ENCODE measurements around the gene SCYGR5. TPM values are rescaled to one million over a fixed set of nuclear protein-coding genes. Genes with fewer than 3 reads are reported as not detected.

Gene SCYGR5
- total and polyA plus RNA-seq, 2 of the 8 experiments (the other 6 are each of a cell fraction or from before 2014, with no cell fraction given) = not detected

GRCh38 chr2:227707390-227707789 is 40.8 kb downstream of the SCYGR5 start:
- no peak overlapping the region for H2BK12ac ChIP-seq (ENCODE audit: low read depth, low read length)
- H4K8ac ChIP-seq (ENCODE audit: extremely low read depth, insufficient read depth, low read length) = no peak overlapping the region
- H3K79me1 ChIP-seq (ENCODE audit: low read depth, low read length) = no peaks in the 10 kb centered on the region
- H2BK120ac ChIP-seq (replicated peaks; ENCODE audit: low read depth, low read length) = no peak overlapping the region
- no peak overlapping the region for H2BK20ac ChIP-seq (ENCODE audit: low read length)
- no peaks in the 10 kb centered on the region for H3K36me3 ChIP-seq (ENCODE audit: control insufficient read depth in 2 of 4, insufficient read depth in 4 of 4, low read length in 3 of 4)
- no peak overlapping the region for H3K18ac ChIP-seq (ENCODE audit: extremely low read depth, low read length)
- POLR2A ChIA-PET (ENCODE audit: partially characterized antibody) = interaction anchor here (0.6 kb wide), 1 partner anchor 83 kb away, joined by 4 read pairs; no protein-coding TSS in a partner anchor
- H3K4me1 ChIP-seq (replicated peaks in 1 of 4; ENCODE audit: control insufficient read depth in 3 of 4, insufficient read depth in 4 of 4, low read length in 3 of 4) = no peaks in the 10 kb centered on the region
- H4K91ac ChIP-seq (replicated peaks; ENCODE audit: insufficient read length, low read length) = no peak overlapping the region
- no peak overlapping the region for H3K9ac ChIP-seq (replicated peaks in 1 of 4; ENCODE audit: extremely low read depth in 1 of 4, low read depth in 3 of 4, low read length in 3 of 4)
- no peaks in the 10 kb centered on the region for H4K20me1 ChIP-seq (replicated peaks in 1 of 2; ENCODE audit: control insufficient read depth in 1 of 2, insufficient read depth in 2 of 2, low read length in 2 of 2)
- H3K23ac ChIP-seq (ENCODE audit: insufficient read length) = no peak overlapping the region
- H3K23me2 ChIP-seq (ENCODE audit: low read depth, low read length) = no peaks in the 10 kb centered on the region
- H3K79me2 ChIP-seq (ENCODE audit: control insufficient read depth in 1 of 2, insufficient read depth in 2 of 2, low read length in 2 of 2) = no peaks in the 10 kb centered on the region
- H2BK5ac ChIP-seq (ENCODE audit: low read depth, low read length) = no peak overlapping the region
- no peak overlapping the region for H3K27ac ChIP-seq (ENCODE audit: low read depth, low read length)
- TF ChIP-seq HDAC6 (IDR thresholded peaks at IDR 0.05; ENCODE audit: low read depth, low read length) = no peak
- no peak for TF ChIP-seq CHD2 (IDR thresholded peaks at IDR 0.05; ENCODE audit: low read length)
- TF ChIP-seq, protein P1, sequence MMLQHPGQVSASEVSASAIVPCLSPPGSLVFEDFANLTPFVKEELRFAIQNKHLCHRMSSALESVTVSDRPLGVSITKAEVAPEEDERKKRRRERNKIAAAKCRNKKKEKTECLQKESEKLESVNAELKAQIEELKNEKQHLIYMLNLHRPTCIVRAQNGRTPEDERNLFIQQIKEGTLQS (IDR thresholded peaks at IDR 0.05; ENCODE audit: insufficient read depth, low read depth, low read length) = no peak
- TF ChIP-seq GABPA (IDR thresholded peaks at IDR 0.05; ENCODE audit: borderline replicate concordance, insufficient read depth, low read length) = no peak
- TF ChIP-seq BCL11A (IDR thresholded peaks at IDR 0.05; ENCODE audit: low read depth in 2 of 2, low read length in 2 of 2) = no peak
- TF ChIP-seq POLR2A (IDR thresholded peaks at IDR 0.05; ENCODE audit: control extremely low read depth in 1 of 2, low read depth in 2 of 2, low read length in 2 of 2) = no peak
- TF ChIP-seq FOSL1 (IDR thresholded peaks at IDR 0.05; ENCODE audit: insufficient read depth, low read depth, low read length) = no peak
- no peak for TF ChIP-seq MAFK (IDR thresholded peaks at IDR 0.05; ENCODE audit: low read depth, low read length)
- TF ChIP-seq JUN (IDR thresholded peaks at IDR 0.05; ENCODE audit: low read depth, low read length) = no peak
- TF ChIP-seq MAX (IDR thresholded peaks at IDR 0.05) = no peak
- no peak overlapping the region for H4K5ac ChIP-seq (ENCODE audit: insufficient read length, low read depth, low read length)
- WGBS, 2 experiments (ENCODE audit: extremely low coverage in 1 of 2, insufficient coverage in 1 of 2, insufficient read length in 1 of 2, insufficient replicate concordance in 2 of 2, low coverage in 1 of 2, low lambda C conversion rate in 2 of 2, missing lambda C conversion rate in 1 of 2) = 88% methylated on average over 6 of the region's 6 CpGs; no CpG with 5 or more reads in 1 of the 2 experiments
- CTCF ChIA-PET (ENCODE audit: partially characterized antibody) = interaction anchor here (1.1 to 1.4 kb wide), 2 partner anchors 13 to 34 kb away, joined by 3 read pairs; no protein-coding TSS in a partner anchor
- H2BK15ac ChIP-seq (ENCODE audit: low read length) = no peak overlapping the region
- H3K14ac ChIP-seq (ENCODE audit: insufficient read length) = no peak overlapping the region
- H3K4me2 ChIP-seq (ENCODE audit: insufficient read depth in 1 of 2, low read depth in 2 of 2, low read length in 2 of 2) = no peak overlapping the region
- no peaks in the 10 kb centered on the region for H3K9me3 ChIP-seq (ENCODE audit: insufficient read depth in 2 of 2, low read depth in 1 of 2, low read length in 1 of 2)
- H2AK5ac ChIP-seq (ENCODE audit: low read depth, low read length) = no peak overlapping the region
- no peaks in the 10 kb centered on the region for H3K27me3 ChIP-seq (replicated peaks in 1 of 4; ENCODE audit: control insufficient read depth in 3 of 4, extremely low read depth in 1 of 4, insufficient read depth in 3 of 4, low read length in 3 of 4)
- no peak overlapping the region for H3K4me3 ChIP-seq (ENCODE audit: extremely low read depth in 1 of 4, insufficient read depth in 2 of 4, low read depth in 3 of 4, low read length in 4 of 4)
- DNase-seq (ENCODE audit: low read depth in 1 of 2, low spot score in 2 of 2) = no peak
- no peak for FAIRE-seq
- no peak overlapping the region for H3K56ac ChIP-seq (replicated peaks; ENCODE audit: insufficient read length, low read depth, low read length)
- H2AFZ ChIP-seq (ENCODE audit: low read length) = no peak overlapping the region
- H3K4ac ChIP-seq (replicated peaks; ENCODE audit: insufficient read length, low read depth, low read length) = no peak overlapping the region
